Right lobe of liver (tissue), 6 donors: ENCODE measurements around the gene KIF26A. TPM values are rescaled to one million over a fixed set of nuclear protein-coding genes. Genes with fewer than 3 reads are reported as not detected.

Experiments used
- ATAC-seq, 4 donors: fragments of 200-7000 bp; cut with Tn5 transposase; one replicate each; pipeline ENCODE4 v1.9.1; 2020; ENCODE audit warnings: mild to moderate bottlenecking in 4 of 4, moderate library complexity in 4 of 4
- DNase-seq, 3 donors: peaks; one replicate each; pipeline ENCODE4 v3.0.0-alpha.2; 2020
- H3K27ac ChIP-seq, 3 donors: fragments of 200-600 bp; one replicate each; pipeline ENCODE4 v1.8.0; 2022
- H3K27me3 ChIP-seq, 2 donors: fragments of 200-600 bp; one replicate each; pipeline ENCODE4 v1.8.0; 2022
- H3K36me3 ChIP-seq, 4 donors: fragments of 200-600 bp; sonication (generic) in 1 of 4; one replicate each; pipeline versions ENCODE4 v1.5.1 to v1.8.0; 2017 to 2022; ENCODE audit warnings: control low read depth in 1 of 4
- H3K4me1 ChIP-seq, 4 donors: fragments of 200-600 bp; sonication (generic) in 1 of 4; one replicate each; pipeline versions ENCODE4 v1.5.1 to v1.8.0; 2017 to 2022; ENCODE audit warnings: control low read depth in 1 of 4
- H3K4me3 ChIP-seq, 3 donors: fragments of 200-600 bp; one replicate each; pipeline ENCODE4 v1.8.0; 2022
- H3K9me3 ChIP-seq, 4 donors: fragments of 200-600 bp; sonication (generic) in 1 of 4; one replicate each; pipeline versions ENCODE4 v1.5.1 to v1.8.0; 2017 to 2022; ENCODE audit warnings: control low read depth in 1 of 4
- CTCF ChIP-seq, 4 donors: fragments of 200-600 bp in 3 of 4; fragments of 450-650 bp in 1 of 4; IDR thresholded peaks; one replicate each; pipeline versions ENCODE4 v1.5.1 to v1.8.0; 2016 to 2022; ENCODE audit warnings: antibody characterized with exemption in 4 of 4, mild to moderate bottlenecking in 2 of 4
- POLR2A ChIP-seq: fragments of 450-650 bp; IDR thresholded peaks from one replicate; pipeline ENCODE4 v1.6.1; 2017; ENCODE audit warnings: antibody characterized with exemption, mild to moderate bottlenecking
- WGBS: methylation state at CpG from one replicate; pipeline ENCODE4 v1.1.6; 2018; ENCODE audit warnings: low coverage, low lambda C conversion rate; ENCODE audit not compliant: insufficient coverage; ENCODE audit errors: missing lambda C conversion rate; 5-methylcytosine and 5-hydroxymethylcytosine counted together
- intact Hi-C, 2 donors: fragments of 100-400 bp; cut with DNase I; formaldehyde crosslinking; loops; one replicate each; pipeline versions ENCODE4 v1.11.2 to v1.14.1; 2022
- total RNA-seq, 6 experiments: library from RNA; depleted of rRNA in 2 of 6; stranded (reverse); fragments of >200 nt in 2 of 6; fragmentation: NEBNext Ultra II Directional in 3 of 6; extraction: Animal tissue kit (Norgen Biotek cat#: 25700) in 3 of 6; gene quantifications; one replicate each; pipeline versions ENCODE4 v1.1.0 to v1.2.4, GENCODE V29; 2016 to 2023
- donor health status: DM: no; HTN: yes; CAD: no.
- donor health status: DM: no; HTN: no; CAD: no.
- donor health status: DM: no; HTN: no; CAD: no.
- donor health status: DM: no; HTN: yes; CAD: no.
- donor health status: DM: no; HTN: yes; CAD: no.

Gene KIF26A
- total RNA-seq, 6 experiments from 2014 or later: 0.79 to 1.5 (median 1.1) TPM

GRCh38 chr14:104101651-104102281, 36.6 kb upstream of the KIF26A start:
- Histone ChIP-seq H3K4me3 (no peak overlapping the region), H3K27ac (no peak overlapping the region), H3K36me3 (peaks cover 0 to 8% (median 0%) of the 10 kb centered on the region in 4 donors), H3K9me3 (no peaks in the 10 kb centered on the region), H3K27me3 (no peaks in the 10 kb centered on the region), H3K4me1 (no peaks in the 10 kb centered on the region)
- intact Hi-C loops: no loop called here
- DNase-seq: peak; percentile 13 to 48 (median 38)
- ATAC-seq: no peak
- TF ChIP-seq CTCF (IDR thresholded peaks at IDR 0.05) (no peak), POLR2A (no peak)
- WGBS: 88% methylated on average over 4 of the region's 16 CpGs

GRCh38 chr14:104102282-104102914, 36.0 kb upstream of the KIF26A start:
- H3K36me3 ChIP-seq: peaks cover 0 to 8% (median 0%) of the 10 kb centered on the region in 4 donors
- DNase-seq: peak in 2 of 3 donors; percentile 40 to 43

GRCh38 chr14:104103061-104103445, 35.3 kb upstream of the KIF26A start:
- Histone ChIP-seq H3K4me1 (no peaks in the 10 kb centered on the region), H3K36me3 (peaks cover 0 to 8% (median 0%) of the 10 kb centered on the region in 4 donors), H3K27me3 (no peaks in the 10 kb centered on the region), H3K4me3 (no peak overlapping the region), H3K27ac (no peak overlapping the region), H3K9me3 (no peaks in the 10 kb centered on the region)
- no peak for ATAC-seq
- no CpG with 5 or more reads among the region's 26 CpGs for WGBS
- peak; percentile 21 to 49 (median 47) for DNase-seq
- TF ChIP-seq POLR2A (no peak), CTCF (IDR thresholded peaks at IDR 0.05) (no peak)
- intact Hi-C loops: no loop called here

More at GRCh38 chr14:104102282-104102914, 36.0 kb upstream of the KIF26A start:
- 90% methylated on average over 2 of the region's 16 CpGs for WGBS
- no peak overlapping the region for H3K27ac ChIP-seq
- H3K9me3 ChIP-seq: no peaks in the 10 kb centered on the region
- no peak for TF ChIP-seq CTCF (IDR thresholded peaks at IDR 0.05)
- TF ChIP-seq POLR2A: no peak
- H3K4me1 ChIP-seq: no peaks in the 10 kb centered on the region
- H3K4me3 ChIP-seq: no peak overlapping the region
- intact Hi-C loops: no loop called here
- ATAC-seq: no peak
- no peaks in the 10 kb centered on the region for H3K27me3 ChIP-seq

- H3K4me1 ChIP-seq: no peaks in the 10 kb centered on the region
- WGBS: 49% methylated on average over 4 of the region's 23 CpGs
- H3K36me3 ChIP-seq: peaks cover 0 to 8% (median 0%) of the 10 kb centered on the region in 4 donors
- ATAC-seq: peak in 1 of 4 donors; percentile 1
- intact Hi-C loops: no loop called here
- H3K9me3 ChIP-seq: no peaks in the 10 kb centered on the region
- H3K27me3 ChIP-seq: no peaks in the 10 kb centered on the region
- H3K4me3 ChIP-seq: no peak overlapping the region
- TF ChIP-seq POLR2A (no peak), CTCF (IDR thresholded peaks at IDR 0.05) (no peak)
- H3K27ac ChIP-seq: no peak overlapping the region
- peak; percentile 17 to 55 (median 48) for DNase-seq
Measured at GRCh38 chr14:104103446-104104075, 34.8 kb upstream of the KIF26A start.
